ENCODE results near the gene SHH.

Gene SHH

GRCh38 chr7:155809332-155809946 lies 2.8 kb downstream of the SHH start:
- no peak for DNase-seq
- in situ Hi-C loops (cut with MboI; ENCODE audit: low pct_unique_long_range_greater_than_20kb, low sequenced_read_pairs): no loop called here

GRCh38 chr7:155808549-155809331 lies 3.5 kb downstream of the SHH start:
- in situ Hi-C loops (cut with MboI; ENCODE audit: low pct_unique_long_range_greater_than_20kb, low sequenced_read_pairs): no loop called here
- DNase-seq: peak; percentile 32

GRCh38 chr7:155807789-155808548 lies 4.3 kb downstream of the SHH start:
- in situ Hi-C loops (cut with MboI; ENCODE audit: low pct_unique_long_range_greater_than_20kb, low sequenced_read_pairs): no loop called here
- DNase-seq: peak; percentile 87

GRCh38 chr7:155807065-155807671 lies 5.1 kb downstream of the SHH start:
- in situ Hi-C loops (cut with MboI; ENCODE audit: low pct_unique_long_range_greater_than_20kb, low sequenced_read_pairs): no loop called here
- DNase-seq: peak; percentile 36

GRCh38 chr7:155806096-155806871 lies 6.0 kb downstream of the SHH start:
- in situ Hi-C loops (cut with MboI; ENCODE audit: low pct_unique_long_range_greater_than_20kb, low sequenced_read_pairs): no loop called here
- no peak for DNase-seq

GRCh38 chr7:155805826-155806095 lies 6.5 kb downstream of the SHH start:
- in situ Hi-C loops (cut with MboI; ENCODE audit: low pct_unique_long_range_greater_than_20kb, low sequenced_read_pairs): no loop called here
- no peak for DNase-seq

- in situ Hi-C loops (cut with MboI; ENCODE audit: low pct_unique_long_range_greater_than_20kb, low sequenced_read_pairs): no loop called here
- peak; percentile 84 for DNase-seq
Measured at GRCh38 chr7:155804897-155805825, 7.1 kb downstream of the SHH start.

GRCh38 chr7:155804431-155804831 lies 7.8 kb downstream of the SHH start:
- in situ Hi-C loops (cut with MboI; ENCODE audit: low pct_unique_long_range_greater_than_20kb, low sequenced_read_pairs): no loop called here
- no peak for DNase-seq

GRCh38 chr7:155803418-155804376 lies 8.6 kb downstream of the SHH start:
- DNase-seq: peak; percentile 87

GRCh38 chr7:155802906-155803417 lies 9.3 kb downstream of the SHH start:
- DNase-seq: no peak
- in situ Hi-C loops (cut with MboI; ENCODE audit: low pct_unique_long_range_greater_than_20kb, low sequenced_read_pairs): no loop called here

More at GRCh38 chr7:155803418-155804376, 8.6 kb downstream of the SHH start:
- in situ Hi-C loops (cut with MboI; ENCODE audit: low pct_unique_long_range_greater_than_20kb, low sequenced_read_pairs): no loop called here

GRCh38 chr7:155802291-155802690 lies 10.0 kb downstream of the SHH start:
- DNase-seq: no peak
- in situ Hi-C loops (cut with MboI; ENCODE audit: low pct_unique_long_range_greater_than_20kb, low sequenced_read_pairs): no loop called here

- in situ Hi-C loops (cut with MboI; ENCODE audit: low pct_unique_long_range_greater_than_20kb, low sequenced_read_pairs): no loop called here
- no peak for DNase-seq
Measured at GRCh38 chr7:155800741-155801267, 11.5 kb downstream of the SHH start.

- no peak for DNase-seq
- in situ Hi-C loops (cut with MboI; ENCODE audit: low pct_unique_long_range_greater_than_20kb, low sequenced_read_pairs): no loop called here
Measured at GRCh38 chr7:155800301-155800700, 12.0 kb downstream of the SHH start.

- no peak for DNase-seq
- in situ Hi-C loops (cut with MboI; ENCODE audit: low pct_unique_long_range_greater_than_20kb, low sequenced_read_pairs): loop anchor here (25.0 kb wide), 1 partner anchor 1013 kb away; no protein-coding TSS in a partner anchor
Measured at GRCh38 chr7:155799514-155799913, 12.7 kb downstream of the SHH start.

- in situ Hi-C loops (cut with MboI; ENCODE audit: low pct_unique_long_range_greater_than_20kb, low sequenced_read_pairs): loop anchor here (25.0 kb wide), 1 partner anchor 1013 kb away; no protein-coding TSS in a partner anchor
- peak; percentile 75 for DNase-seq
Measured at GRCh38 chr7:155798673-155799439, 13.4 kb downstream of the SHH start.
